Keratinocyte (primary cell): ENCODE measurements around the gene PPY.

ENCODE experiments used
- CTCF ChIP-seq, 3 experiments: IDR thresholded peaks in 1 of 3; conservative IDR thresholded peaks in 1 of 3; optimal IDR thresholded peaks in 1 of 3; 2 replicates in 2 of 3; 3 replicates in 1 of 3; pipeline versions ENCODE3 to v1.5.1; 2011; ENCODE audit warnings: low read length in 3 of 3, mild to moderate bottlenecking in 3 of 3, moderate library complexity in 2 of 3, control low read depth in 1 of 3, inconsistent platforms in 1 of 3; ENCODE audit not compliant: insufficient read depth in 2 of 3; ENCODE audit errors: extremely low read depth in 1 of 3
- EZH2 ChIP-seq: IDR thresholded peaks from one replicate; pipeline ENCODE4 v1.6.1; 2012; ENCODE audit warnings: inconsistent platforms, mild to moderate bottlenecking, low read length, moderate library complexity

- TF ChIP-seq EZH2 (no peak), CTCF (optimal IDR thresholded peaks at IDR 0.05 in 1 of 3, IDR thresholded peaks at IDR 0.05 in 1 of 3, conservative IDR thresholded peaks at IDR 0.05 in 1 of 3; ENCODE audit: extremely low read depth in 1 of 3, insufficient read depth in 2 of 3, low read length in 3 of 3) (no peak)
Observed at GRCh38 chr17:43931062-43931571, 11.2 kb downstream of the PPY start.
